NCI-H2107 treated with DMSO at 0.1 percent for 48 hours (cell line): Measurements from ENCODE around the gene STARD13.

ENCODE experiments used
- DNase-seq: peaks from one replicate; lab custom pipeline; 2025; ENCODE audit not compliant: unreplicated experiment; lab: John Stamatoyannopoulos, UW

Gene STARD13

GRCh38 chr13:33069365-33069764 lies 216.2 kb downstream of the STARD13 start:
- DNase-seq: no peak

GRCh38 chr13:33066329-33066728 lies 219.2 kb downstream of the STARD13 start:
- no peak for DNase-seq

- no peak for DNase-seq
Measured at GRCh38 chr13:33060815-33061214, 224.7 kb downstream of the STARD13 start.

- no peak for DNase-seq
Measured at GRCh38 chr13:33058776-33059327, 226.7 kb downstream of the STARD13 start.

GRCh38 chr13:33057019-33057780 lies 228.4 kb downstream of the STARD13 start:
- DNase-seq: no peak

GRCh38 chr13:33053397-33054066 lies 232.0 kb downstream of the STARD13 start:
- DNase-seq: no peak
